HG03565 (cell line): ENCODE data around the gene TSC1.
"Not testable (repeated sequence)": the region's sequence is repeated elsewhere in the genome, so short reads cannot be mapped to it uniquely, and the experiment has no call there.

ENCODE experiments used
- ATAC-seq: cut with Tn5 transposase; IDR thresholded peaks from one replicate; pipeline ENCODE4 v1.9.1; 2021; ENCODE audit warnings: mild to moderate bottlenecking, moderate library complexity; ENCODE audit not compliant: unreplicated experiment

TSC1 gene

DNA sequence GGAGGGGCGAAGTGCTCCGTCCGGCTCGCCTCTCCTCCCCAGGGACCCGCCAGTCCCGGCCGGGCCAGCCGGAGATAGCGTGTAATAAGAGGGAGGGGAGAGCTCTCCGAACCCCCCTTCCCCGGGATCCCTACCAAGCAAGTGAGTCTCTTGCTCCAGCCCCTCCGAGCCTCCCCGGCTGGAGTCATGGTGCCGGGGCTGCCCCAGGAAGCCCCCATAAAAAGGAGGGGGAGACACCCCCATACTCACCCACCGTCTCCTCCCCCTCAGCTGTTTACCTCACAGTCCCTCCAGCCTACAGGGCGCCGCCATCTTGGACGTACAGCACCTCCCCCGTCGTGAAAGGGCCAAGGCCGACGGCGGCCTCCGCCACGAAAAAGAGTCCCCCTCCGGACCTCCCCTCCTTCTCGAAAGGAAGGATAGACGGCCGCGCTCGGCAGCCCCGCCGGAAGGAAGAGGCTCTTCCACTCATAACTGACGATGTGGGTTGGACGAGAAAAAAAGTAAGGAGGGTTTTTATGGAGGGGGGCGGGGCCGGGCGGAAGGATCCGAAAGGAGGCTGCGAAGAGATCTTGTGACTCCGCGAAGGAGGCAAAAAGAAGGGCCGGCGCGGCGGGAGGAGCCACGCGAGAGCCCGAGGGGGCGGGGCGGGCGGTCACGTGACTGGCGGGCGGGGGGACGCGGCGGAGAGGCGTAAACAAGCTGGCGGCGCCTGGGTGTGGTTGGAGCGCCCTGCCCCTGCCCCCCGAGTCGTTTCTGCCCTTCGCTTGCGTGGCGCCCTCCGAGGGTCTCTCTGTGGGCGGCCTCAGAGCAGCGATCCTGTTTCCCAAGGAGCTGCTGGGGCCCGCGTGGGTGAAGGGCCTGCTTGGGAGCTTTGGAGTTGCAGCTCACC, at the start of gene TSC1:
TSC1 (minus strand) TSS at position 323 of the 892 bp plus-strand sequence. CDS start 15,744 bp downstream, outside the sequence.
- ATAC-seq: peak; percentile 52

GRCh38 chr9:132993511-132993939, 49.1 kb upstream of the TSC1 start:
- no peak for ATAC-seq

GRCh38 chr9:132991351-132992300, 47.2 kb upstream of the TSC1 start:
- ATAC-seq: no peak

DNA sequence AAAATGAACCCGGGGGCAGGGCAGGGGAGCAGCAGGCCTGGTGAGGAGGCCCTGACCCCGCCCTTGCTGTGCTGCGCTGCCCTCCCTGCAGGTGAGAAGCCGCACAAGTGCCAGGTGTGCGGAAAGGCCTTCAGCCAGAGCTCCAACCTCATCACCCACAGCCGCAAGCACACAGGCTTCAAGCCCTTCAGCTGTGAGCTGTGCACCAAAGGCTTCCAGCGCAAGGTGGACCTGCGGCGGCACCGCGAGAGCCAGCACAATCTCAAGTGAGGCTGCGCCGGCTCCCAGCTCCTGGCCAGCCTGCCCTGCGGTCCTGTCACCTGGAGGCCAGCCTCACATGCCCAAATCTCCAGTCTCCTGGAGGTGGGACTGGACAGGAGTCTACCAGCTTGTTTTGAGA, 46.4 kb upstream of the TSC1 start:
- no peak for ATAC-seq

DNA sequence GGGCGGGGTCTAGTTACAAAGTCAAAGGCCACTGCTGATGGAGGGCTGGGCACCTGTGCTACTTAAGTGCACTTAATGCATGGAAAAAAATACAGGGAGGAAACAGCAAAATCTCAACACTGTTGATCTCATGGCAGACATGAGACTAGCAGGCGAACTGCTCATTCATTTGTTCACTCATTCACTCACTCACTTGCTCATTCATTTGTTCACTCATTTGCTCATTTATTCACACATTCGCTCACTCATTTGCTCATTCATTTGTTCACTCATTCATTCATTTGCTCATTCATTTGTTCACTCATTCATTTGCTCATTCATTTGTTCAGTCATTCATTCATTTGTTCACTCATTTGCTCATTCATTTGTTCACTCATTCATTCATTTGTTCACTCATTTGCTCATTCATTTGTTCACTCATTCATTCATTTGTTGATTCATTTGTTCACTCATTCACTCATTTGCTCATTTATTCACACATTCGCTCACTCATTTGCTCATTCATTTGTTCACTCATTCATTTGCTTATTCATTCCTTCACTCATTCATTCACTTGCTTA, 45.7 kb upstream of the TSC1 start:
- not testable (repeated sequence) for ATAC-seq

- ATAC-seq: no peak
Observed at GRCh38 chr9:132989414-132989996, 45.1 kb upstream of the TSC1 start.

DNA sequence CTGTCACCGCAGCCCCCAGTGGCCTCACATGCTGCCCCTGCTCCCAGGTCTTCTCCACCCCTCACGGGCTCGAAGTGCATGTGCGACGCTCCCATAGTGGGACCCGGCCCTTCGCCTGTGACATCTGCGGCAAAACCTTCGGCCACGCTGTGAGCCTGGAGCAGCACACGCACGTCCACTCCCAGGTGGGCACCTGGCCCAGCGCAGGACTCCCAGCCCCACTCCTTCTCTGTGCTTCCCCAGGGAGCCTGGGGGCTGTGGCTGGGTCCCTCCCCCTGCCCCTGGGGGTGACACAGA, 44.5 kb upstream of the TSC1 start:
- ATAC-seq: no peak

DNA sequence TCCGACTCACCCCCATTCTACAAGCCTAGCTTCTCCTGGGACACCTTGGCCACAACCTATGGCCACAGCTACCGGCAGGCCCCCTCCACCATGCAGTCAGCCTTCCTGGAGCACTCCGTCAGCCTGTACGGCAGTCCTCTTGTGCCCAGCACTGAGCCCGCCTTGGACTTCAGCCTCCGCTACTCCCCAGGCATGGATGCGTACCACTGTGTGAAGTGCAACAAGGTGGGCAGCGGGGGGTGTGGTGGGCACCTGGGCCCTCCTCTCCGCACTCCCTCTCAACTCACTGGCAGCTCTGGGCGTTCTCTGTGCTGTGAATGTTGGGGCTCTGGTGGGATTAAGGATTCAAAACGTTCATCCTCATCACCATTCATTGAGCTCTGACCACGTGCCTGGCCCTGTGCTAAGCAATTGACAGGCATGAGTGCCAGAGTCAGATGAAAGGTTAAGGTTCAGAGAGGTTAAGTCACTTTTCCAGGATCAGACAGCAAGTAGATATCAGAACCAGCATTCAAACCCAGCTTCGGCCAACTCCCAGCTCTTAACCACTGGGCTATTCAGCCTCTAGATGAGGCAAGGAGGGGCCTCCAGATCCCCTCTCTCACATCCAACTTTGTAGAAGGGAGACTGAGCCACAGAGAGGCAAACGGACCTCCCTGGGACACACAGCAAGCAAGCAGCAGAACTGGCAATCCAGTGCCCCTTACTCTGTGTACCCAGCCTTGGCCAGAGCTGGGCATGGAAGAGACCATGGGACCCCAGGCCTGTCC, 44.0 kb upstream of the TSC1 start:
- no peak for ATAC-seq

- ATAC-seq: no peak
Observed at GRCh38 chr9:132986640-132987620, 42.5 kb upstream of the TSC1 start.

GRCh38 chr9:132986114-132986513, 41.7 kb upstream of the TSC1 start:
- no peak for ATAC-seq

DNA sequence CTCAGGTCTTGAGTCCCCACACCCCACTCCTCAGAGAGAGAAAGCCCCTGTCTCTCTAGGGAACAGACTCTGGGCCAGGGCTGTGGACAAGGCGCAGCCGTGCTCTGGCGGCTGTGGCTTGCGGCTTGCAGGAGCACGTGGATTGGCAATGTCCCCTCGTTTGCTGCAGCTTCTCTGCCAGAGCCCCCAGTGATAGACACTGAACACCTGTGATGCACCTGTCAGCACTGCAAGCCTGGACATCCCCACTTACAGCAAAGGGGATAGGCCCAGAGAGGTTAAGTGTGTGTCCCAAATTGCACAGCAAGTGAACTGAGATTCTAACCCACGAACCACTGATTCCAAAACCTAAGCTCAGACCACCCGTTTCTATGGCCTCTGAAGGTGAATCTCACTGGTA, 41.1 kb upstream of the TSC1 start:
- ATAC-seq: no peak

DNA sequence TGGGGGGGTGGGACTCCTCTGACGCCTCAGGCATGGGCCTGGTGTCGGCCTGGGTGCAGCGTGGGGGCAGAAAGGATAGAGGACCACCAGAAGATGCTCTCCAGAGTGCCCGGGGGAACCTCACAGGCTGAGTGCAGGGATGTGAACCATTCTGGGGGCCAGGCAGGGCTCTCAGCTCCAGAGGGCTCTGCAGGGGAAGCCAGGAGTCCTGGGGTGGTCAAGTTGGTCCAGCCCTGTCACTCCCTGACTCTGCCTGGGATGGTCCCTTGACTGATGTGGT, 40.6 kb upstream of the TSC1 start:
- no peak for ATAC-seq

DNA sequence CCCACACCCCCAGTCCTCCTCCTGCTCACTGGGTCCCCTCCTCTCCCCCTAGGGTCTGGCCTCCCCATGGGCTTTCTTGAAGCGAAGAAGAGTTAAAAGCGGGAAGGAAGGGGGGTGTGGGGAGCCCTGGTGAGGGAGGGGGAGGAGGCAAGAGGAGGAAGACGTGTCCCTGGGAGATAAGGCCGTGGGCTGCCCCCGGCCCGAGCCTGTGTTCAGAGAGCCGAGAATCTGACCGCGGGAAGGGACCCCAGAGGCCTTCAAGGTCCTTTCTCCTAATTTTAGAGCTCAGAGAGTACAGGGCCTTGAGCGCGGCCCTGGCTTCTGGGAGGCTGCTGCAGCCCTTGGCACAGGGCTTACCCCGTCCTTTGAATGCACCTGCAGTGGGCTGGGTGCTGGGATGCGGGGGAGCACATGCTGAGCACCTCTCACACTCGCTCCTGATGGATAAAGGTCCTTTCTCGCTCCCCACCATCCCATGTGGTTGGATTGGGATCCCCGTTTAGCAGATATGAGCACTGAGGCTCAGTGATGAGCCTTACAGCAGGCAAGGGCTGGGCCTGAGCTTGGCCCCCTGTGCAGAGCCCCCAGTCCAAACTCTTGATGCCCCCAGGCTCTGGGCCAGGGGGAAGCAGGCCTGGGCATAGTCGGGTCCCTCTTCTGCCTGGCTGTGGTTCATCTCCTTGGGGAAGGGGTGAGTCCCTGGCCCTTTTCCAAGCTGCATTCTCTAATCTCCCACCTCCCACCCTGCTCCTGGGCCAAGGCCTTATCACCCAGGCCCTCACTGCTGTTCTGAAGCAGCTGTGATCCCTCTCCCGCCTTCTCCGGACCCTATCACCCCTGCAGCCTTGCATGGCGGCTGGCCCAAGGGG, 40.0 kb upstream of the TSC1 start:
- no peak for ATAC-seq

- ATAC-seq: no peak
Observed at GRCh38 chr9:132983491-132984201, 39.2 kb upstream of the TSC1 start.

DNA sequence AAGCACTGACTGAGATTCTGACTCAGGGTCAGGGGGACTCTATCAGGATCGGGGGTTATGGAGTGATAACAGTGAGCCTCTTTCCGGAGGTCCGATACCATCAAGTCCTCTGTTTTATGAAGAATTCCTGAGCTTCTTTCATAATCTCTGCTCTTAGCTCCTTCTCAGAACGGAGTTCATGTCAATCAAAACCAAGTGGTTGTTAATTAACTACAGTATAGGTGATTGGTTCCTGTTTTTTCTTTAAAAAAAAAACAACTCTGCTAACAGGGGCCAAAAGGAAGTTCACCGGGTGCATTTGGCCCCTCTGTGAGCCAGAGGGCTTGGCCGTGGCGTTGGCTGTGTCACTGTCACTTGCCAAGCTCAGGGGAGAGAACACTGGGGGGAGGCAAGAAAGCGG, 38.0 kb upstream of the TSC1 start:
- ATAC-seq: no peak

- no peak for ATAC-seq
Observed at GRCh38 chr9:132980157-132980556, 35.7 kb upstream of the TSC1 start.

DNA sequence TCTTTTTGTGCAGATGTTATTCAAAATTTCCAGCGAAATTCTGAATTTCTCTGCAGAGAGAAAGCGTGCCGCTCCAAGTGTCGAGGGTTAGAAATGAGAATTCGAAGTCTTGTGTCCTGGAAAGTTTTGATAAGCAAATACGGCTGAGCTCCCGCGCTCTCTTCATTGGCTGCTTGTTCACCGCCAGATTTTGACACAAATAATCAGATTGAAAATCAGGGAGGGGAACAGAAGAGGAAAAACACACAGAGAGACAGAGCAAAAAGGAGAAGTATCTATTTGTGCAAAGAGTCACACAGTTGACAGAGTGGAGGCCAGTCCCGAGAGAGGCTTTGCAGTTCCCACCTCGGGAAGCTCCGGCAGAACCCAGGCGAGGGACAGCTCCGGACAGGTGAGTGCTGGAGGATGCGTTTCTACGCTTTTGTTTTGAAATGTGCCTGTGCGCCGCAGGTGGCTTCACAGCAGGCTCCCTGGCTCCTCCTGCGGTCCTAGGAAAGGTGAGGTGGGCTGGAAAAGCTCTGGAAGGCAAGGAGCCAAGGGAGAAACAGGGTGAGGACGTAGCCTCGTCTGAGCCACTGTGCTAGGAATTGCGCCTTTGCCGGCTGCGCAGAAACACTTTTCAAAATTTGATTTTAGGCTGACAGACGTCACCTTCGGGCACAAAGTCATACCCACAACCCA, 34.2 kb upstream of the TSC1 start, which contains the start of gene GFI1B:
GFI1B (plus strand) TSS at position 244 of the 681 bp plus-strand sequence. CDS start 7,985 bp downstream, outside the sequence.
- ATAC-seq: no peak
